ENCODE results near the gene TREH.

- no peak for TF ChIP-seq CTCF (IDR thresholded peaks at IDR 0.05)
- no peak for TF ChIP-seq POLR2A (IDR thresholded peaks at IDR 0.05)
Observed at GRCh38 chr11:118623269-118623655, 56.2 kb downstream of the TREH start.
